Rectal smooth muscle tissue (tissue), 1 donor: Measurements from ENCODE around the gene IMP3.

Experiments used
- H3K27ac ChIP-seq: one replicate; pipeline ENCODE4 v1.7.0; 2013; ENCODE audit warnings: low read depth, low read length, inconsistent platforms
- H3K27me3 ChIP-seq: one replicate; pipeline ENCODE4 v1.7.0; 2013; ENCODE audit warnings: low read length; ENCODE audit not compliant: control insufficient read depth, insufficient read depth
- H3K36me3 ChIP-seq: one replicate; pipeline ENCODE4 v1.7.0; 2013; ENCODE audit warnings: low read length; ENCODE audit not compliant: control insufficient read depth, insufficient read depth
- H3K4me1 ChIP-seq: one replicate; pipeline ENCODE4 v1.7.0; 2013; ENCODE audit warnings: low read length; ENCODE audit not compliant: control insufficient read depth, insufficient read depth
- H3K4me3 ChIP-seq: one replicate; pipeline ENCODE4 v1.7.0; 2013; ENCODE audit warnings: low read length
- H3K9ac ChIP-seq: one replicate; pipeline ENCODE4 v1.7.0; 2013; ENCODE audit warnings: low read length

IMP3 gene

DNA sequence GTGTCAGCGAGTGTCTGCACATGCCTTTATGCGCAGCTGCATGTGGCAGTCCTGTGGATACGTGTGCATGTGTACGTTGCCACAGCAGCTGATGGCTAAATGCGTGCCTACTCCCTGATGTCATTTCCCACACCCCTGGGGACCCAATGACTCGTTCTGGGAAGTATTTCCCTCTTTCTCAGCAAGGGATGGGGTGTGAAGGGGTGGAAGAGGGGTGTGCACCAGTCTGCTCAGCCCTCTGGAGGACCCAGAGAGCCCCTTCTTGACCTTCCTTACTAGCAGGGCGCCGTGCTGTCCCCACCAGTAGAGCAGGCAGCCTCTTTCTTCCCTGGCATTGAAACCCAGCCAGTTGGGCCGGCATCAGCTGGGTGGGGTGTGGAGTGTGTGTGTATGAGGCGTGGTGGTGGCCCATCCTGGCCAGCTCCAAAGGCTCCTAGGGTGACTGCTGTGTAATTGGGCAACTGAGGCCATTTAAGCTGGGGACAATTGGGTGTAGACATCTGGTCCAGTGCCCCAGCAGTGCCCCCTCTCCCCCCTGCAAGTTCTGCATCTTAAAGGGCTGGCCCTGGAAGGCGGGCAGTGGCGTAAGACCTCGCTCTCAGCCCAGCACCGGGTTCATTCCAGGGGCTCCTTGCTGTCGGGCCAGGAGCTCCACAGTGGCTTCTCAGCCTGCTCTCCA, 26.9 kb upstream of the IMP3 start:
- Histone ChIP-seq H3K27me3 (no peaks in the 10 kb centered on the region), H3K27ac (peak overlapping the region; percentile 67)

GRCh38 chr15:75663931-75664421, 24.0 kb upstream of the IMP3 start:
- H3K27ac ChIP-seq: no peak overlapping the region
- no peak overlapping the region for H3K9ac ChIP-seq
- H3K4me3 ChIP-seq: no peak overlapping the region
- no peaks in the 10 kb centered on the region for H3K27me3 ChIP-seq
- H3K36me3 ChIP-seq: no peaks in the 10 kb centered on the region
- H3K4me1 ChIP-seq: peaks cover 16% of the 10 kb centered on the region

More for the DNA sequence above, 26.9 kb upstream of the IMP3 start:
- Histone ChIP-seq H3K36me3 (no peaks in the 10 kb centered on the region), H3K9ac (no peak overlapping the region), H3K4me3 (no peak overlapping the region), H3K4me1 (peaks cover under 1% of the 10 kb centered on the region)

DNA sequence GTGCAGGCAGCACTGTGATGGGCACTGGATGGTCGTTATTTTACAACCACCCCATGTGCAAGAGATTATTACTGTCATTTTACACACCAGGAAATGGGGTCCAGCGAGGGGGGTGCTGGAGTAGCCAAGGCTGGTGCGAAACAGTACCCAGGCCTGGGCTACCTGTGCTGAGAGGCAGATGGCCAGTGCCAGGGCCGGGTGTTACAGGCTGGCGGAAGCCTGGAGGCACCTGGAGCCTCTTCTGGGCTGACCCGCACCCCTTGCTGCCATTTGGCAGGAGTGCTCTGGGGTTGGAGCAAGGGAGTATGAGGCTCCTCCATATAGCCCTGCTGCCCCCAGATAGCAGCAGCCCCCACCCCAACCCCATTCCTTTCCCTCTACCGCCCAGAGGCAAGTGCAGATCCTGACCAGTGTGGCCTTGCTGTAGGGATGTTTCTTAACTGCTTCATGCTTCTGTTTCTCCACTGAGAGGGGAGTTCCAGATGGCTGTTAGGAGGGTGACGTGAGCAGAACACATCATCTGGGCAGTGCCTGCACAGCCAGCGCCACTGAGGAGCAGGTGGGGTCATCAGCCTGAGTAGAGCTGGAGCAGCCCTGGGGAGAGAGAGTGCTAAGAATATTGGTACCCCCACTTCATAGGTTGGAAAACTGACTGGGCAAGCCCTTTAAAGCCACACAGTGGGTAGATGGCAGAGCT, 22.9 kb upstream of the IMP3 start:
- peaks cover 16% of the 10 kb centered on the region for H3K4me1 ChIP-seq
- peaks cover 6% of the 10 kb centered on the region for H3K36me3 ChIP-seq
- no peak overlapping the region for H3K27ac ChIP-seq
- no peak overlapping the region for H3K4me3 ChIP-seq
- no peaks in the 10 kb centered on the region for H3K27me3 ChIP-seq
- no peak overlapping the region for H3K9ac ChIP-seq

- H3K9ac ChIP-seq: no peak overlapping the region
- H3K27ac ChIP-seq: peak overlapping the region; percentile 89
- peaks cover 16% of the 10 kb centered on the region for H3K4me1 ChIP-seq
- no peaks in the 10 kb centered on the region for H3K27me3 ChIP-seq
- H3K4me3 ChIP-seq: no peak overlapping the region
- H3K36me3 ChIP-seq: peaks cover 10% of the 10 kb centered on the region
These were observed 21.7 kb upstream of the IMP3 start for GRCh38 chr15:75661756-75662140.

GRCh38 chr15:75661100-75661755, 21.2 kb upstream of the IMP3 start:
- H3K4me1 ChIP-seq: peaks cover 16% of the 10 kb centered on the region

GRCh38 chr15:75659928-75660645, 20.1 kb upstream of the IMP3 start:
- H3K4me1 ChIP-seq: peaks cover 16% of the 10 kb centered on the region
- peak overlapping the region; percentile 89 for H3K27ac ChIP-seq
- H3K27me3 ChIP-seq: no peaks in the 10 kb centered on the region
- H3K9ac ChIP-seq: no peak overlapping the region
- peaks cover 16% of the 10 kb centered on the region for H3K36me3 ChIP-seq
- H3K4me3 ChIP-seq: no peak overlapping the region

More at GRCh38 chr15:75661100-75661755, 21.2 kb upstream of the IMP3 start:
- peak overlapping the region; percentile 20 for H3K4me3 ChIP-seq
- no peaks in the 10 kb centered on the region for H3K27me3 ChIP-seq
- peaks cover 13% of the 10 kb centered on the region for H3K36me3 ChIP-seq
- peak overlapping the region; percentile 89 for H3K27ac ChIP-seq
- no peak overlapping the region for H3K9ac ChIP-seq

GRCh38 chr15:75659141-75659771, 19.2 kb upstream of the IMP3 start:
- Histone ChIP-seq H3K9ac (no peak overlapping the region), H3K27me3 (no peaks in the 10 kb centered on the region), H3K4me3 (no peak overlapping the region), H3K4me1 (peaks cover 16% of the 10 kb centered on the region), H3K27ac (no peak overlapping the region), H3K36me3 (peaks cover 16% of the 10 kb centered on the region)

GRCh38 chr15:75656813-75657212, 16.8 kb upstream of the IMP3 start:
- Histone ChIP-seq H3K9ac (no peak overlapping the region), H3K27ac (no peak overlapping the region), H3K36me3 (peaks cover 16% of the 10 kb centered on the region), H3K4me1 (peaks cover 29% of the 10 kb centered on the region), H3K27me3 (no peaks in the 10 kb centered on the region), H3K4me3 (no peak overlapping the region)

DNA sequence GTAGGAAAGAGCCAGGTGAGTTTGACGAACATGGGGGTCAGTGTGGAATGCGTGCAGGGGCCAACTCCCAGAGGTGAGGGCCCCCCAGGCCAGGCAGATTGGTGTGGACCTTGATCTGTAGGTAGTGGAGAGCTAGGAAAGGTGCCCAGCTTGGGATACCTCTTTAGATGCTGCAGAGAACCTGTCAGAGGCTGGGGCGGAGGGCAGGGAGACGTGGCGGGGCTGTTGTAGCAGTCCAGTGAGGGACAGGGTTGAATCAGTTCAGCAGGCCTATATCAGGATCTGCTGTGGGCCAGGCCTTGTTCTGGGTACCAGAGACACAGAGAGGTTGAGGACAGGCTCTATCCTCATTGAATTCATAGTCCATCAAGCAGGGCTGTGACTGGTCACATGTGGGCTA, 16.3 kb upstream of the IMP3 start:
- Histone ChIP-seq H3K36me3 (peaks cover 16% of the 10 kb centered on the region), H3K9ac (no peak overlapping the region)

DNA sequence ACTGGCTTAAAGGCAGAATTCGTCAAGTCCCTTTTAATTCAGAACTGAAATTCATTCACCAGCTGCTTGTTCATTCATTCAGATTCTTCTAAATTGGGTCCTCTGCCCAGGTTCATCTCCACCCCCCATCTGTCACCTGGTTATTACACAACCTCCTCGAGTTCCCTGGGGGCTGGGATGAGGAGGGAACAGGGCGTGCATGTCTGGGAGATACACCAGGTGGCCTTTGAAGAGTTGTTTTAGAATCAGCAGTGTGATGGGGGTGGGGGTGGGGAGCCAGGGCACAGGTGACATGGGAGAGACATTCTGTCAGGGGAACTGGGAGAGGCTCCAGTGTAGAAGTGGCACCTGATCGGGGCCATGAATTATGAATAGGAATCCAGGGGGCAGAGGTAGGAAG, 15.9 kb upstream of the IMP3 start:
- Histone ChIP-seq H3K9ac (no peak overlapping the region), H3K27ac (no peak overlapping the region), H3K27me3 (no peaks in the 10 kb centered on the region), H3K36me3 (peaks cover 16% of the 10 kb centered on the region), H3K4me3 (no peak overlapping the region), H3K4me1 (peaks cover 30% of the 10 kb centered on the region)

More for the DNA sequence above, 16.3 kb upstream of the IMP3 start:
- Histone ChIP-seq H3K4me3 (no peak overlapping the region), H3K27me3 (no peaks in the 10 kb centered on the region), H3K4me1 (peaks cover 28% of the 10 kb centered on the region), H3K27ac (no peak overlapping the region)

- H3K4me1 ChIP-seq: peaks cover 33% of the 10 kb centered on the region
- peaks cover 16% of the 10 kb centered on the region for H3K36me3 ChIP-seq
- H3K9ac ChIP-seq: no peak overlapping the region
- H3K27ac ChIP-seq: no peak overlapping the region
- H3K27me3 ChIP-seq: no peaks in the 10 kb centered on the region
- H3K4me3 ChIP-seq: no peak overlapping the region
These were observed 14.3 kb upstream of the IMP3 start for GRCh38 chr15:75654201-75654907.
